ENCODE data around the gene STRN3.

Gene STRN3

DNA sequence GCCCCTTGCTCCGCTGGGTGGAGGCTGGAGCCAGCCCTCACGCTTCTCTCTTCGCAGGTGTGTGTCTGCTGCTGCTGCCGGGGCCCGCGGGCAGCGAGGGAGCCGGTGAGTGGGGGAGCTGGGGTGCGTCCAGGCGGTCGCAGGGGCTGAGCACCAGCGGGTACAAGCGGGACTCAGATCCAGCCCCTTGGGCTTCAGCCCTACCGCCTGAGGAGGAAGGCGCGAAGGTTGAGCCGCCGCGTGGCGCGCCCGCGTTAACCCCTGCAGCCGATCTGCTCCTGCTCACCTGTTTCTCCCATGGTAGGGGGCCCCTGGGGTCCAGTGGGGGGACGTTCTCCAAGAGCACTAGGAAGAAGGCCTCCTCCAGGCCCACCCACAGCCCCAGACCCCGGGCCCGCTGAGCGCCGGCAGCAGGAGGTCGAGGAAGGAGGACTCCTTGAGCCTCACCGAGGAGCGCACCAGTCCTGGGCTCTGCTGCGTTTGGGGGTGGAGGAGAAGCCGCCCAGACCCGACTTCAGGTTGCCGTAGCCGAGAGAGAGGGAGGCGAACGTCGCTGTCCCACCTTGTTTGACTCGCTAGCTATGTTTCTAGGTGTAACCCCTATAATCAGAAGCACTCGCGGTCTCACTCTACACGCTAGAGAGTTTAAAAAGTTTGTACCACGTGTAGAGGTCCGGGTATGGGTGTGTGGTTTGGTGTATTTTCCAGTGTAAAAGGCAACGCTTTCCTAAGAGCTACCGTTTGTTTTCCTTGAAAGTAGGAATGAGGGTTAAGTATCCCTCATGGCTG is 151.0 kb downstream of the STRN3 start:
- FAIRE-seq (no peak), DNase-seq (ENCODE audit: low spot score) (no peak)

DNA sequence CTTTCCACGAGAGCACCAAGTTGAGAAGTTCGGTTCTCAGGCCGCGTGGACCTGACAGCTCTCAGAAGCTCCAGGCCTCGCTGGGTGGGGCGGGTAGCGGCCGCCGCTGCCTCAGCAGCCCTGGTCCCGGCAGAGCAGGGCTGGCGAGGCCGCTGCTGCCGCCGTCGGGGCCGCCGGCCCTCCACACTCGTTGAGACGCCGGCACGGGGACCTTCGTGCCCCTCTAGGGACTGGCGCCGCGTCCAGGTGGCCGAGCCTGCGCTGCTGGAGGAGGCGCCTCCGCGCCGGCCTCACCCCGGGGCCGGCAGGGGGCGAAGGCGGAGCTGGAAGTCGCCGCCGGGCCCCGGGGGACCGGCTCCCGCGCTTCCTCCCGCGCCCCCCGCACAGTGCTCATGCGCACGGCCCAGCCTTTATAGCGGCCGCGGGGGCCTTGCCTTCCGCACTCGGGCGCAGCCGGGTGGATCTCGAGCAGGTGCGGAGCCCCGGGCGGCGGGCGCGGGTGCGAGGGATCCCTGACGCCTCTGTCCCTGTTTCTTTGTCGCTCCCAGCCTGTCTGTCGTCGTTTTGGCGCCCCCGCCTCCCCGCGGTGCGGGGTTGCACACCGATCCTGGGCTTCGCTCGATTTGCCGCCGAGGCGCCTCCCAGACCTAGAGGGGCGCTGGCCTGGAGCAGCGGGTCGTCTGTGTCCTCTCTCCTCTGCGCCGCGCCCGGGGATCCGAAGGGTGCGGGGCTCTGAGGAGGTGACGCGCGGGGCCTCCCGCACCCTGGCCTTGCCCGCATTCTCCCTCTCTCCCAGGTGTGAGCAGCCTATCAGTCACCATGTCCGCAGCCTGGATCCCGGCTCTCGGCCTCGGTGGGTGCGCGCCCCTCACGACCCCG is 151.8 kb downstream of the STRN3 start, which contains the start of gene COCH:
TSS of gene COCH (plus strand) at position 440 of the 879 bp plus-strand sequence. CDS start at position 820, 380 bp downstream.
- DNase-seq (ENCODE audit: low spot score) (no peak), FAIRE-seq (no peak)

DNA sequence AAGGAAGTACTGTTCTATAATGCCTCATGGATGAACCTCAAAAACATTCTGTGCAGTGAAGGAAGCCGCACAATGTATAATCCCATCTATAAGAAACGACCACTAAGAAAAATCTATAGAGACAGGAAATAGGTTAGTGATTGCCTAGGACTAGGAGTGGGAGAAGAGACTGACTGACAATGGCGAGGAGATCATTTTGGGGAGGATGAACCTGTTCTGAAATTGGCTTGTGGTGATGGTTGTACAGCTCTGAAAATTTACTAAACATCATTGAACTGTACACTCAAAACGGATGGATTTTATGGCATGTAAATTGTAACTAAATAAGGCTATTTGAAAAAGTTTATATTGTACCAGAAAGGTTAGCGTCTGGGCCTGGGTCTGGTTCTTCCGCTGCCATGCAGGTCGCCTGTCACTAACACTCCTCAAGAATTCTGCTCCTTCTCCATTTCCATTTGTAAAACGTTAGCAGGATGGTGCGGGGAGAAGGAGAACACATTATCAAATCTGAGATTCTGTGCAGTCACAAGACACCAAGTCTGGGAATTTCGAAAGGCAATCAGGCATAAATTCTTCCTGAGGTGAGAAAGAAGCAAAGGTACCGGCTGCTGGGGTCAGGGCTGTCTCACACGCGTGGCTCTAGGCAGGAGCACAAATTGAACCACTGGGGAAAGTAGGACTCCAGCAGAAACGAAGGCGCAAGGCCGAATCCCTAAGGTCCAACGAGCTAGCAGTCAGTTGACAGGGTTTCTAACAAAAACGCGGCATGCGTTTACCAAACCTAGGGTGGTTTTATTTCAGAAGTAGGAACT is 152.7 kb downstream of the STRN3 start:
- FAIRE-seq (no peak), DNase-seq (ENCODE audit: low spot score) (no peak)

DNA sequence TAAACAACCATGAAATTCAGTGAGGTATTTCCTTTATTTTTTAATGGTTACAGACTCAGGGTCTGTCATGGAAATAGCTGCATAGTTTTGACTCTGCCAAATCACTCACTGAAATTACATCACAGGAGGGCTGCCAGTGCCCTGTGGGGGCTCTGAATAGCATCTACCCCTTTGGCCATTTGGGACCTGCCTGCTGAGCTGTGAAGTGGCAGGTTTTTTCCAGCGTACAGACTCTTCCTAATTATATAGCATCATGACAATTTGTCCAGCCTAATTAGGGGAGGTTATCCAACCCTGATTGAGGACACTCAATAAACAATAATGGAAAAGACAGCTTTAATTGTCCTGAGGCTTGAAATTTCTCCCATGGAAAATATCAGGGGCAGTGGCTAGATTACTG is 153.6 kb downstream of the STRN3 start:
- FAIRE-seq = no peak
- no peak for DNase-seq (ENCODE audit: low spot score)

DNA sequence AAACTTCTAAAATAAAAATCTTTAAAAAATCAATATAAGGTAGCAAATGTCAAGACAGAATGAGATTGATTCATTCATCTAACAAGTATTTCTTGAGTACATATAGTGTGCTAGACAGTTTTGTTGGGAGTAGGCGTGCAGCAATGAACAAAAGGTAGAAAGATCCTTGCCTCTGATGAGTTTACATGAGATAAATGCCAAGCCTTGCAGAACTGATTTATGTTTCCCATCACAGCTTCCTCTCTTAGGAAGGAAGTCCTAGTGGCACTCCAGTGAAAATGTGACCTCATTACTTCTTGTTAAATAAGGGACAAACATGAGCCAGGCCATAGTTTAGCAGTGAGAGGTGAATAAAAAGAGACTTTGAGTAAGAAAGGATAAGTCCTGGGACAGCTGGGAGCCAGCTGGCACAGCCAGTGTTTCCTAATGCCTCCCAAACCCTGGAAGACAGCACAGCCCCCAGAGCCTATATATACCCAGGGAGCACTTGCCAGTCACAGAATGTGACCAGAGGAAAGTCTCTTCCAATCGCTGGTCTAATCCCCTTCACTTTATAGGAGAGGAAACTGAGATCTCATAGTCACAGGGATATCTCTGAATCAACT is 156.5 kb downstream of the STRN3 start:
- no peak for FAIRE-seq

DNA sequence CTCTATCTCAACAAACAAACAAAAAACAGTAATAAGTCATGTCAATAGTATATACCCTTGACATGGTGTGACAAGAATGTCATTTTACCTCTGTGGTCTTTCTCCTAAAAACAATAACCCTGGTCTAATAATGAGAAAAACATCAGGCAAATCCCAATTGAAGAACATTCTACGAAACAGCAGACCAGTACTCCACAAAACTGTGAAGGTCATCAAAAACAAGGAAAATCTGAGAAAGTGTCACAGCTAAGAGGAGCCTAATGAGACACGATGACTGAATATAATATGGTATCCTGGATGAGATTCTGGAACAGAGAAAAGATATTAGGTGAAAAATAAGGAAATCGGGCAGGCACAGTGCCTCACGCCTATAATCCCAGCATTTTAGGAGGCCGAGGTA is 157.4 kb downstream of the STRN3 start:
- DNase-seq (ENCODE audit: low spot score) (no peak), FAIRE-seq (no peak)

More for the DNA sequence above, 156.5 kb downstream of the STRN3 start:
- no peak for DNase-seq (ENCODE audit: low spot score)

DNA sequence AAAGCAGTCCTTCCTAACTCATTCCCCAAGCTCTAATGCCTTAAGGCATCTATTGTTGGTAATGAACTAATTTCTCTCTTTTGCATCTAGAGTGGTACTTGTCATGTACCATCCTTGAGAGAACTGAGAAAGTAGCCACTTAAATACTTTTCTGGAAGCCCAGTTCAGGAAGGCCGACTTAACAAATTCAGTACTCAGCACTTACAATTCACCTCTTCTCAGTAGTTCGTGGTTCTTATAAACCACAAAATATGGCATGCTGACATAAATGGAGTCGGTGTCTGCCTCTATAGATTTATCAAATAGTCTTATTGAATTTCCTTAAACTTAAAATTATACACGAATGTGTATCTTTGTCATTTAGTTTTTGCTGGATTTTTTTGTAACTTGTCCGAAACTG is 161.2 kb downstream of the STRN3 start:
- DNase-seq (ENCODE audit: low spot score) (no peak), FAIRE-seq (no peak)

DNA sequence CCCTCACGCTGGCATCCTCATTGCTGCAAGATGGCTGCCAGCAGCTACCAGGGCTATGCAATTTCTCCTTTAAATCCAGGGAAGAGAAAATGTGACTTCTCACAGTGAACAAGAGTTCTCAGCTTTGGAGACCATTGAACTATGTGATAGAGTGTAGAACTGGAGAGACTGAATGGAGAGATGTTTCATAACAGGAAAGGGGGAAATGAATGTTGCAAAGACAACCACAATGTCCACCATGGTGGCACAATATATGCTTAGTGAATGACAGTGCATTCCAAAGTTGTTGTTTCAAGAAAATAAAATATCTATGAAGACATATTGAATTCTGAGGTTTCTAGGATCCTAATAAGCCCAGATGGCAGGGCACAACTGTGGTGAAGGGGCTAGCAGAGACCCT is 165.0 kb downstream of the STRN3 start:
- FAIRE-seq (no peak), DNase-seq (ENCODE audit: low spot score) (no peak)

DNA sequence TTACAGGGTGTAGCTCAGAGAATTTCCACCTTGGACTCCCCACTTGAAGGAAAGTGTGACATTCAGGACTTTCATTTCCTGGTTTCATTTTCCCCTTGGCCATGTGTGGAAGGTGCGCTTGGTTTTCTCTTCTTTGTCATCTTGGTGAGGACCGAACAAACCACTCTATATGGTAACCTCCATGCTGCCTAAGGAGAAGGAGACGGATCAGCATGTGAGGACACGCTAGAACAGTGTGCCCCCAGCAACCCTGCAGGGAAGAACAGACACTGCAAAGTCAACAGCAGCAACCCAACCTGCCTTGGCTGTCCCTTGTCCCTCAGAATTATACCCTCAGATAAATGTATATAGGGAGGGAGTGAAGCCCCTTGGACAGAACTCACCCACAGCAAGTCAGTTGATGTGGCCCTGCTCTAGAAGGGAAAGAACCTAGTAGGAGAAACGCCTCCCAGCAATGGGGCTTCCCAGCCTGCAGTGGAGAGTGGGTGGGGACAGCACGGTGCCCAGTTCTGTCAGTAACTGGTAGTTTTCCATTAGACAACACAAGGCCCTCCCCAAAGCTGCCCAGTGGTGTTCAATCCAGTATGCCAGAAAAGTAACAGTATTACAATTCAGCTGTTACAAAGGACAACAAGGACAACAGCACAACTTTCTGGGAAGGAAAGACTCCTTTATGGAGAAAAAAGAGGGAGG is 170.7 kb downstream of the STRN3 start:
- FAIRE-seq = no peak

DNA sequence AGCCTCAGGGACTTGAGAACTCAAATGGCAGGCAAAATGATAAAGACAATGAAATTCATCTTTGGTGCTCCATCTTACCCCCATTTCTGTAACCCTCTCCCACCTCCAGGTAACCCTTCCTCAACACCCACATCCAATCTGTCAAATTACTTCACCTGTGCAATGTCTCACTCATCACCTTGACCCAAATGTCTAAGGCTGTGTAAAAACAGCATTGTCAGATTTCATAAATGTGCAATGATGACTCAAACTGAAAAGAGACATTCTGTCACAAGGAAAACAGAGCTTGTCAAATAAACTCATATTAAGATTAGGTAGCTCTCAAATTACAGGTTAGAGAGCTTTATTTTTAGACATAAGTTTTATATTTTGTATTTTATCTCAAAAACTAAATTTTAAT is 171.7 kb downstream of the STRN3 start:
- FAIRE-seq = no peak

More for the DNA sequence above, 170.7 kb downstream of the STRN3 start:
- DNase-seq (ENCODE audit: low spot score) = no peak

DNA sequence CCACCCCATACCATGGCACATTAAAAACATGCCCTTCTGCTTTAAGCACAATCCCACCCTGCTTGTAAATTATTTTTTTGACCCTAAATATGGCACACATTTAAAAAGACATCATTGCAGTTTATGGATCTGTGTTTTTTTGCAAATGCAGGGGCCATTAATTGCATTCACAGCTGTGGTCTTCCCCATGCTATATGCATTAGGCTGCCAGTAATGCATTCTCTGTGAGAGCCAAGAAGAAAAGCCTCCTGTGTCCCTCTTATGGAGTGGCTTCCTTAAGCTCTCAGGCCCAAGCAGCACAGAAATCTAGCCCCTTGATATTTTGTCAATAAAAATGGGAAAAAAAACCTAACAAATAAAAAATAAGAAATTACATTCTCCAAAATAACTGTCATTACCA is 172.2 kb downstream of the STRN3 start:
- DNase-seq (ENCODE audit: low spot score) (no peak), FAIRE-seq (no peak)

More for the DNA sequence above, 171.7 kb downstream of the STRN3 start:
- no peak for DNase-seq (ENCODE audit: low spot score)

DNA sequence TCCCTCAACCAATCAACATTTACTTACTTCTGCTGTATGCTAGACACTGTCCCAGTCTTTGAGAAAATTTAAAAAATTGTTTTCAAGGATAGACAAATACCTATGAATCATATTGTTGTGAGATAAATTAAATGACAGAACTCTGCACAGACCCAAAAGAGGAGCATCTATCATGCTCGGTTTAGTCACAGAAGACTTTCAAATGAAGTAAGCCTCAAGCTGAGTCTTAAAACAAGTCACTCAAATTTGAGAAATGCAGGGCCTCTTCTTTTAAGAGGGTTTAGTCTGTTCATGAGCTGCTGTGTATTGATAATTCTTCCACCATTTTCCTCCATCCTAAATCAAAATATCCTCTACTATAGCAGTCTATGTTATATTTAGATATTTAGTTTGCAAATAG is 176.2 kb downstream of the STRN3 start:
- FAIRE-seq (no peak), DNase-seq (ENCODE audit: low spot score) (no peak)

DNA sequence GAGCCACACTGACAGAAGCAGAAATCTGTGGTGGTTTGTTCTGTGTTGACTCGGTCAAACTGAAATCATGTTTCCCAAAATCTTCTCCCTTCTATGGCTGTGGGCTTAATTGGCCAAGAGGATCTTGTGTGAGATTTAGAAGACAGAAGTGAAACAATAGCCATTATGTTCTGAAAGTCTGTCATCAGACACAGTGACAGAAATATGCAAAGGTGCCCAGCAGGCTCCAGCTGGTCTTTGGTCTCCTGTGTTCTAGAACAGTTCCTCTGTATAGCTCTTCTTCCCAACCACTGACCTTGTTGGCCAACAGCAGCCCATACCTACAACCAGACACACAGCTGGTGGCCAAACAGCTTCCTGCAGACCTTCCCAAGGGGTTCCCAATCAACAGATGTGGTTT is 176.8 kb downstream of the STRN3 start:
- DNase-seq (ENCODE audit: low spot score) (no peak), FAIRE-seq (no peak)

DNA sequence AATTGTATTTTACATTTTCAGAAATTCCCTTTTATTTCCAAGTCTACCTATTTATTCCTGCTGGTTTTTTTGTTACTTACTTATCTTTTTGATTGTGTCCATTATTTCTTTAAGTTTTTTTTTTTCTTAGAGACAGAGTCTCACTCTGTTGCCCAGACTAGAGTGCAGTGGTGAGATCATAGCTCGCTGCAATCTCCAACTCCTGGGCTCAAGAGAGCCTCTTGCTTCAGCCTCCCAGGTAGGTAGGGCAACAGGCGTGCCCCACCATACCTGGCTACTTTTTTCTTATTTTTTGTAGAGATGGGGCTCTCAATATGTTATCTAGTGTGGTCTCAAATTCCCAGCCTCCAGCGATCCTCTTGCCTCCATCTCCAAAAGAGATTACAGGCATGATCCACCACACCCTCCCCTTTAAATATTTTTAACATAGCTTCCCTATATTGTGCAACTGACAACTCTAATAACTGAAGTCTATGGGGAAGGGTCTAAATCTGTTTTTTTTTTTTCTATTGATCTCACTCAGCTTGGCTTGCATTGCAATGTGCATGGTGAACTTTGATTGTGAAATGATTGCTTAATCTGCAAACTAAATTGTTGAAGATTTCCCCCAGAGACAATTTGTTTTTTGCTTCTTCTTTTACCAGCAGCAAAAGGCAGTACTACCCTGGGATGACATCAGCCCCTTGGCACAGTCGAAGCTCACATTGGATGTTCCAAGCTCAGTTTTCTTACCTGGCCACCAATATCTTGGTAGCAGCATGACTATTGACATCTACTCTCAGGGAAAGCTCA is 177.5 kb downstream of the STRN3 start:
- DNase-seq (ENCODE audit: low spot score) (no peak), FAIRE-seq (no peak)

Measured in RCC 7860 (cell line).